Measurements from ENCODE around the gene ATXN2.
"Not testable (repeated sequence)": the region's sequence is repeated elsewhere in the genome, so short reads cannot be mapped to it uniquely, and the experiment has no call there.

ATXN2 gene

GRCh38 chr12:111602857-111603256 is 3.7 kb upstream of the ATXN2 start:
- DNase-seq; in situ Hi-C loops (cut with MboI; ENCODE audit: low pct_unique_long_range_greater_than_20kb, low sequenced_read_pairs): not testable (repeated sequence)

- in situ Hi-C loops (cut with MboI; ENCODE audit: low pct_unique_long_range_greater_than_20kb, low sequenced_read_pairs) = no loop called here
- DNase-seq = no peak
Measured at GRCh38 chr12:111602348-111602747, 3.2 kb upstream of the ATXN2 start.

DNA sequence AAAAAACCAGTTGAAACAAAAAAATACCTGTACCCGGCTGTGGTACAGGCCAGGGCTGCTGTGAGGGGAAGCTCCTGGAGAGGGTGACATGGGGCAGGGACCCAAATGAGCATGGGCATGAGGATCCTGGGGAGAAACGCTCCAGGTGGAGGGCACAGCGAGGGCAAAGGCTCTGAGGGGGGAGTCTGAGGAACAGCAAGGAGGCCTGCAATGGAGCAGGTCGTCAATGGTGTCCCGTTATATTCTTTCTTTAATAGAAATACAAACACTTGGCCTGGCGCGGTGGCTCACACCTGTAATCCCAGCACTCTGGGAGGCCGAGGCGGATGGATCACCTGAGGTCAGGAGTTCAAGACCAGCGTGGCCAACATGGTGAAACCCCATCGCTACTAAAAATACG is 1.9 kb upstream of the ATXN2 start:
- DNase-seq; in situ Hi-C loops (cut with MboI; ENCODE audit: low pct_unique_long_range_greater_than_20kb, low sequenced_read_pairs): not testable (repeated sequence)

DNA sequence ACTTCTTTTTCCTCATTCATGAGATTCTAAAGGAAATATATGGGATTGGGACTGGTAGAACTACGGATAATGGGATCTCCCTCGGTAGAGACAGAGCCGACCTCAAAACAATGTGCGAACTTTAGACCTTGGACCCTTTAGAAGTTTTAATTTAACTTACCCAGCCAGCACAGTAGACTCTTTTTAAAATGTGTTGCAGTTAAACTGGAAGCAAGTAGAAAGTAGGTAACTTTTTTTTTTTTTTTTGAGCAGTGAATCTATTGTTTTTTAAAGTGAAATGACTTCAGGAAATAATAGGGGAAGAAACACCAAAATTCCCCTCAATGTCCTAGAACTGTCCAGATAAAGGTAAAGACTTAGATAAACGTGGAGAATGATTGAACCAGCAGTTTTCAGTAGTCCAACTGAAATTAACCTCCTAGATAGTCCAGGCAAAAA is 1.1 kb upstream of the ATXN2 start:
- in situ Hi-C loops (cut with MboI; ENCODE audit: low pct_unique_long_range_greater_than_20kb, low sequenced_read_pairs) = no loop called here
- no peak for DNase-seq

DNA sequence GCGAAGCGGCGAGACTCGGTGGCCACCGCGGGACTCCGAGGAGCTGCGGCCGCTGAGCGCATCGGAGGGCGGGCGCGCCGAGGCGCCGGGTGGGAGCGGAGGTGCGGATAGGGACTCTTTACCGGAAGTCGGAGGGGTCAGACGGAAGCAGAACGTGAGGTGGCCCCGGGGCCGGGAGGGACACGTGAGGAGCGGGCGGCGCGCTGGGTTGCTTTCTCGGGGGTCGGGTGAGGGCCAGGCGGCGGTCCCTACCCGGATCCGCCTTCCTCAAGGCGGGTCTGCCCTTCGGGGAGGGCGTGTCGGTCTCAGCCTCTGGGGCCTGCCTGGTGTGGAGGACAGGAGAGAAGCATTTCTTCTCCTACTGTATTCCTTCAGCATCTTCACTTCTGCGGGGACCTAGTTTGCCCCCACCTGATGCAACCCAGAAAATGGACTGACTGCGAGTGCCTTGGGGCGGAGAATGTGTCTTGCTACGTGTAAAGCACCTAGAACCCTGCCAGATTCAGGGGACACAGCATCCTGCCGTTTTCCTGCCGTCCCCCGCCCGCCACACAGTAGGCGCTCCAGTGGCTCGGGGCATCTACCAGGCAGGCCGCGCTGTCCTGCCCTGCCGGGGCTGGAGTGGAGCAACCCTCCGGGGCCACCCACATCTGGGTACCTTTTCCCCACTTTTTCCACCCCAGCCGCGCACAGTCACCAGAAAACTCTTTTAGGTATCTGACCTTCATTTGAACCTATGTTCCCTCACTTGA is 514 bp upstream of the ATXN2 start:
- peak; percentile 92 for DNase-seq
- in situ Hi-C loops (cut with MboI; ENCODE audit: low pct_unique_long_range_greater_than_20kb, low sequenced_read_pairs) = no loop called here

GRCh38 chr12:111597831-111598636 is 1.1 kb downstream of the ATXN2 start:
- in situ Hi-C loops (cut with MboI; ENCODE audit: low pct_unique_long_range_greater_than_20kb, low sequenced_read_pairs) = no loop called here
- DNase-seq = peak; percentile 70

- DNase-seq = peak; percentile 70
- in situ Hi-C loops (cut with MboI; ENCODE audit: low pct_unique_long_range_greater_than_20kb, low sequenced_read_pairs) = no loop called here
Measured at GRCh38 chr12:111596985-111597830, 1.9 kb downstream of the ATXN2 start.

DNA sequence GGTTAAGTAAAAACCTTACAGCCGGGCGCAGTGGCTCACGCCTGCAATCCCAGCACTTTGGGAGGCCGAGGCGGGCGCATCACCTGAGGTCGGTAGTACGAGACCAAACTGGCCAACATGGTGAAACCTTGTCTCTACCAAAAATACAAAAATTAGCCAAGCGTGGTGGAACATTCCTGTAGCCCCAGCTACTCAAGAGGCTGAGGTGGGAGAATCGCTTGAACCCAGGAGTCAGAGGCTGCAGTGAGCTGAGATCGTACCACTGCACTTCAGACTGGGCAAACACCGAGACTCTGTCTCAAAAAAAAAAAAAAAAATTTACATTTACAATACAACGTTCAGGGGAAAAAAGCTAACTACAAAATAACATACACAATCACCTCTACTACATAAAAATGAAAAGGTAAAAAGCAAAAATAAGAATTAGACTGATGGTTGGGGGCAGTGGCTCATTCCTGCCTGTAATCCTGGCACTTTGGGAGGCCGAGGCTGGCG is 3.7 kb downstream of the ATXN2 start:
- in situ Hi-C loops (cut with MboI; ENCODE audit: low pct_unique_long_range_greater_than_20kb, low sequenced_read_pairs); DNase-seq: not testable (repeated sequence)

DNA sequence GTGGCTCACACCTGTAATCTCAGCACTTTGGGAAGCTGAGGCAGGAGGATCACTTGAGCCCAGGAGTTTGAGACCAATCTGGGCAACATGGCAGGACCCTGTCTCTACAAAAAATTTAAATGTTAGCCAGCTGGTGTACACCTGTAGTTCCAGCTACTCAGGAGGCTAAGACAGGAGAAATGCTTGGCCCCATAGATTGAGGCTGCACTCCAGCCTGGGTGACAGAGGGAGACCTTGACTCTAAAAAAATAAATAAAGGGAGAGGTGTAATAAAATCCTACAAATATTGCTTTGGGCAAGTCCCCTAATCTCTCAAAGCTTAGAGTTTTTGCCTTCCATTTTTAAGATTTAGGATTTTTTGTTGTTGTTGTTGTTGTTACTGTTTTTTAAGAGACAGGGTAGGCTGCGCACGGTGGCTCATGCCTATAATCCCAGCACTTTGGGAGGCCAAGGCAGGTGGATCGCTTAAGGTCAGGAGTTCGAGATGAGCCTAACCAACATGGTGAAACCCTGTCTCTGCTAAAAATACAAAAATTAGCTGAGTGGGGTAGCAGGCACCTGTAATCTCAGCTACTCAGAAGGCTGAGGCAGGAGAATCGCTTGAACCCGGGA is 7.6 kb downstream of the ATXN2 start:
- in situ Hi-C loops (cut with MboI; ENCODE audit: low pct_unique_long_range_greater_than_20kb, low sequenced_read_pairs); DNase-seq: not testable (repeated sequence)

GRCh38 chr12:111590552-111590951 is 8.6 kb downstream of the ATXN2 start:
- in situ Hi-C loops (cut with MboI; ENCODE audit: low pct_unique_long_range_greater_than_20kb, low sequenced_read_pairs) = no loop called here
- no peak for DNase-seq

DNA sequence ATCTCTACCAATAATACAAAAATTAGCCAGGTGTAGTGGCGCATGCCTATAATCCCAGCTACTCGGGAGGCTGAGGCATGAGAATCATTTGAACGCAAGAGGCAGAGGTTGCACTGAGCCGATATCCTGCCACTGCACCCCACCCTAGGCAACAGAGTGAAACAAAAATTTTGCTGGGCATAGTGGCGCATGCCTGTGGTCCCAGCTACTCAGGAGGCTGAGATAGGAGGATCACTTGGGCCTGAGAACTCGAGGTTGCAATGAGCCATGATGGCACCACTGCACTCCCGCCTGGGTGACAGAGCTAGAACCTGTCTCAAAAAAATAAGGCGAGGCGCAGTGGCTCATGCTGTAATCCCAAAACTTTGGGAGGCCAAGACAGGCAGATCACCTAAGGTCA is 9.5 kb downstream of the ATXN2 start:
- no peak for DNase-seq
- in situ Hi-C loops (cut with MboI; ENCODE audit: low pct_unique_long_range_greater_than_20kb, low sequenced_read_pairs) = no loop called here

GRCh38 chr12:111588010-111588409 is 11.1 kb downstream of the ATXN2 start:
- DNase-seq = no peak
- in situ Hi-C loops (cut with MboI; ENCODE audit: low pct_unique_long_range_greater_than_20kb, low sequenced_read_pairs) = no loop called here

DNA sequence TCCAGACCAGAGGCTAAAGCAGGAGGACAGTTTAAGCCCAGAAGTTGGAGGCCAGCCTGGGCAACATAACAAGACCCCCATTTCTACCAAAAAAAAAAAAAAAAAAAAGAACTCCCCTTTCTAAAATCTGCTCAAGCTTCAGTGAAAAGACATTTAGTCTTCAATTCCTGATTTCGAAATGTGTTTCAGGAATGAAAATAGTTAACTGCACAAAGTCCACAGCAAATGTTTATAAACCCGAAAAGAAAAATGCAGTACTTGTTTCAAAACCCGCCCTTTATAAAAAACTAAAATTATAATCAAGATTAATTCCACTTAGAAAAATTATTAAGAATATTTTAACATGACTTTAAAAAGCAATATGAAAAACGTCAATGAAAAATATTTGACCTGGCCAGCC is 12.1 kb downstream of the ATXN2 start:
- no peak for DNase-seq
- in situ Hi-C loops (cut with MboI; ENCODE audit: low pct_unique_long_range_greater_than_20kb, low sequenced_read_pairs) = no loop called here

- in situ Hi-C loops (cut with MboI; ENCODE audit: low pct_unique_long_range_greater_than_20kb, low sequenced_read_pairs) = no loop called here
- DNase-seq = peak; percentile 70
Measured at GRCh38 chr12:111585690-111586089, 13.4 kb downstream of the ATXN2 start.

- DNase-seq = no peak
- in situ Hi-C loops (cut with MboI; ENCODE audit: low pct_unique_long_range_greater_than_20kb, low sequenced_read_pairs) = no loop called here
Measured at GRCh38 chr12:111584959-111585358, 14.2 kb downstream of the ATXN2 start.

DNA sequence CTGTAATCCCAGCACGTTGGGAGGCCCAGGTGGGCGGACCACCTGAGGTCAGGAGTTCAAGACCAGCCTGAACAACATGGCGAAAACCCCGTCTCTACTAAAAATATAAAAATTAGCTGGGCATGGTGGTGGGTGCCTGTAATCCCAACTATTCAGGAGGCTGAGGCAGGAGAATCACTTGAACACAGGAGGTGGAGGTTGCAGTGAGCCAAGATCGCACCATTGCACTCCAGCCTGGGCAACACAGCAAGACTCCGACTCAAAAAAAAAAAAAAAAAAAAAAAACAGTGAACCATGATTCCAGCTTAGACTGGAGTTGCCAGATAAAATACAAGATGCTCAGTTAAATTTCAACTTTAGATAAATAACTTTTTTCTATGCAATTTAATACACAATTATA is 15.6 kb downstream of the ATXN2 start:
- DNase-seq; in situ Hi-C loops (cut with MboI; ENCODE audit: low pct_unique_long_range_greater_than_20kb, low sequenced_read_pairs): not testable (repeated sequence)

DNA sequence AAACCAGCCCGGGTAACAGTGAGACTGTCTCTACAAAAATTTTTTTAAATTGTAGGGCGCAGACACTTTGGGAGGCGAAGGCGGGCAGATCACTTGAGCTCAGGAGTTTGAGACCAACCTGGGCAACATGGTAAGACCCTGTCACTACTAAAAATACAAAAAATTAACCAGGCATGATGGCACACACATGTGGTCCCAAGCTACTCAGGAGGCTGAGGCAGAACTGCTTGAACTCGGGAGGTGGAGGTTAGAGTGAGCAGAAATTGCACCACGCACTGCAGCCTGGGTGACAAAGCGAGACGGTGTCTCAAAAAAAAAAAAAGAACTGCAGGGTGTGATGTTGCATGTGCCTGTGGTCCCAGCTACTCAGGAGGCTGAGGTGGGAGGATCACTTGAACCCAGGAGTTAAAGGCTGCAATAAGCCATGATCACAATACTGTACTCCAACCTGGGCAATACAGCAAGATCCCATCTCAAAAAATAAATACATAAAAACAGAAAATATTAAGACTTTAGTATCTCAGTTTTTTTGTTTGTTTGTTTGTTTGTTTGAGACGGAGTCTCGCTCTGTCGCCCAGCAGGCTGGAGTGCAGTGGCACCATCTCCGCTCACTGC is 16.9 kb downstream of the ATXN2 start:
- DNase-seq = no peak
- in situ Hi-C loops (cut with MboI; ENCODE audit: low pct_unique_long_range_greater_than_20kb, low sequenced_read_pairs) = no loop called here

GRCh38 chr12:111581434-111582132 is 17.5 kb downstream of the ATXN2 start:
- in situ Hi-C loops (cut with MboI; ENCODE audit: low pct_unique_long_range_greater_than_20kb, low sequenced_read_pairs) = no loop called here

More at GRCh38 chr12:111581434-111582132, 17.5 kb downstream of the ATXN2 start:
- no peak for DNase-seq
